ENCODE measurements around the gene VILL.
A peak's percentile ranks its signal among the peaks of the same experiment; 100 is the strongest.

Gene VILL

GRCh38 chr3:38000965-38001455 is 10.4 kb downstream of the VILL start:
- DNase-seq (ENCODE audit: low read depth): no peak

- DNase-seq (ENCODE audit: low read depth): no peak
These were observed 11.0 kb downstream of the VILL start for GRCh38 chr3:38001456-38002081.

GRCh38 chr3:38002291-38002876 is 11.8 kb downstream of the VILL start:
- no peak for DNase-seq (ENCODE audit: low read depth)

- no peak for DNase-seq (ENCODE audit: low read depth)
These were observed 12.4 kb downstream of the VILL start for GRCh38 chr3:38002940-38003339.

- DNase-seq (ENCODE audit: low read depth): peak; percentile 44
These were observed 12.8 kb downstream of the VILL start for GRCh38 chr3:38003371-38003816.

- no peak for DNase-seq (ENCODE audit: low read depth)
These were observed 13.3 kb downstream of the VILL start for GRCh38 chr3:38003817-38004414.

- DNase-seq (ENCODE audit: low read depth): no peak
These were observed 14.0 kb downstream of the VILL start for GRCh38 chr3:38004415-38005075.

GRCh38 chr3:38005076-38006020 is 14.8 kb downstream of the VILL start:
- DNase-seq (ENCODE audit: low read depth): no peak

GRCh38 chr3:38006031-38006430 is 15.4 kb downstream of the VILL start:
- DNase-seq (ENCODE audit: low read depth): no peak

GRCh38 chr3:38006445-38006995 is 15.9 kb downstream of the VILL start:
- DNase-seq (ENCODE audit: low read depth): no peak

GRCh38 chr3:38007754-38008090 is 17.1 kb downstream of the VILL start:
- DNase-seq (ENCODE audit: low read depth): no peak

GRCh38 chr3:38008191-38008701 is 17.7 kb downstream of the VILL start:
- DNase-seq (ENCODE audit: low read depth): no peak

- DNase-seq (ENCODE audit: low read depth): no peak
These were observed 18.5 kb downstream of the VILL start for GRCh38 chr3:38008971-38009580.

- DNase-seq (ENCODE audit: low read depth): no peak
These were observed 19.4 kb downstream of the VILL start for GRCh38 chr3:38009807-38010591.

GRCh38 chr3:38011111-38011510 is 20.5 kb downstream of the VILL start:
- no peak for DNase-seq (ENCODE audit: low read depth)

- DNase-seq (ENCODE audit: low read depth): no peak
These were observed 24.9 kb downstream of the VILL start for GRCh38 chr3:38015485-38015884.

- DNase-seq (ENCODE audit: low read depth): no peak
These were observed 25.4 kb downstream of the VILL start for GRCh38 chr3:38015984-38016383.

- DNase-seq (ENCODE audit: low read depth): no peak
These were observed 25.8 kb downstream of the VILL start for GRCh38 chr3:38016410-38016809.

- no peak for DNase-seq (ENCODE audit: low read depth)
These were observed 26.4 kb downstream of the VILL start for GRCh38 chr3:38016847-38017444.
